Thymus (tissue), 11 donors: Measurements from ENCODE around the gene RSRC1. TPM values are rescaled to one million over a fixed set of nuclear protein-coding genes. Genes with fewer than 3 reads are reported as not detected.

ENCODE experiments used
- DNase-seq, 9 donors: peaks; one replicate each; pipeline ENCODE4 v3.0.0-alpha.2; 2013; ENCODE audit warnings: low spot score in 9 of 9, low read depth in 6 of 9, missing footprints in 1 of 9
- H3K27ac ChIP-seq, 2 donors: one replicate each; pipeline ENCODE4 v1.5.1; 2013; ENCODE audit warnings: control low read depth in 1 of 2, low read depth in 1 of 2, low read length in 1 of 2, mild to moderate bottlenecking in 1 of 2, moderate library complexity in 1 of 2
- H3K27me3 ChIP-seq, 2 donors: one replicate each; pipeline ENCODE4 v1.5.1; 2013; ENCODE audit warnings: low read length in 1 of 2; ENCODE audit not compliant: control insufficient read depth in 2 of 2, insufficient read depth in 1 of 2
- H3K36me3 ChIP-seq, 2 donors: one replicate each; pipeline ENCODE4 v1.5.1; 2013; ENCODE audit warnings: low read length in 1 of 2, mild to moderate bottlenecking in 1 of 2, moderate library complexity in 1 of 2; ENCODE audit not compliant: control insufficient read depth in 2 of 2, insufficient read depth in 2 of 2
- H3K4me1 ChIP-seq, 2 donors: one replicate each; pipeline ENCODE4 v1.5.1; 2013; ENCODE audit warnings: low read length in 2 of 2; ENCODE audit not compliant: control insufficient read depth in 2 of 2, insufficient read depth in 2 of 2
- H3K4me3 ChIP-seq, 2 donors: one replicate each; pipeline ENCODE4 v1.5.1; 2013; ENCODE audit warnings: low read length in 2 of 2, control low read depth in 1 of 2, mild to moderate bottlenecking in 1 of 2
- H3K9me3 ChIP-seq, 2 donors: one replicate each; pipeline ENCODE4 v1.5.1; 2013; ENCODE audit warnings: low read length in 1 of 2, mild to moderate bottlenecking in 1 of 2; ENCODE audit not compliant: control insufficient read depth in 2 of 2, insufficient read depth in 1 of 2
- WGBS: extraction: QIAGEN DNeasy Blood & Tissue Kit; methylation state at CpG from one replicate; pipeline ENCODE4 v1.1.7; 2013; 5-methylcytosine and 5-hydroxymethylcytosine counted together
- polyA plus RNA-seq: library from polyadenylated mRNA; stranded (reverse); fragments of 200-250 nt; gene quantifications from one replicate; pipeline ENCODE4 v1.2.3, GENCODE V29; 2013
- total RNA-seq: library from RNA; stranded (reverse); fragments of 120-200 nt; gene quantifications from one replicate; pipeline ENCODE4 v1.2.4, GENCODE V29; 2013
- donor health status: healthy.

The RSRC1 gene
- total and polyA plus RNA-seq, 2 donors: 19.4 to 44.3 TPM

GRCh38 chr3:158359339-158359738 lies 249.4 kb downstream of the RSRC1 start:
- DNase-seq: no peak
- no peaks in the 10 kb centered on the region for H3K36me3 ChIP-seq
- 90% methylated on average over 6 of the region's 6 CpGs for WGBS
- H3K4me1 ChIP-seq: no peaks in the 10 kb centered on the region
- no peak overlapping the region for H3K4me3 ChIP-seq
- no peaks in the 10 kb centered on the region for H3K27me3 ChIP-seq
- peaks cover 1 to 21% of the 10 kb centered on the region in 2 donors for H3K9me3 ChIP-seq
- no peak overlapping the region for H3K27ac ChIP-seq

- Histone ChIP-seq H3K27ac (no peak overlapping the region), H3K36me3 (no peaks in the 10 kb centered on the region), H3K4me3 (no peak overlapping the region), H3K27me3 (no peaks in the 10 kb centered on the region), H3K9me3 (peaks cover 1 to 21% of the 10 kb centered on the region in 2 donors), H3K4me1 (no peaks in the 10 kb centered on the region)
- DNase-seq: no peak
- 93% methylated on average over 11 of the region's 11 CpGs for WGBS
Observed at GRCh38 chr3:158360756-158361448, 251.0 kb downstream of the RSRC1 start.

- H3K4me3 ChIP-seq: no peak overlapping the region
- H3K9me3 ChIP-seq: no peaks in the 10 kb centered on the region
- no peaks in the 10 kb centered on the region for H3K36me3 ChIP-seq
- H3K27me3 ChIP-seq: no peaks in the 10 kb centered on the region
- no peak overlapping the region for H3K27ac ChIP-seq
- no peaks in the 10 kb centered on the region for H3K4me1 ChIP-seq
- no peak for DNase-seq
- WGBS: 98% methylated on average over 2 of the region's 2 CpGs
Observed at GRCh38 chr3:158368271-158368670, 258.4 kb downstream of the RSRC1 start.

- no peak for DNase-seq
- H3K9me3 ChIP-seq: no peaks in the 10 kb centered on the region
- no peak overlapping the region for H3K4me3 ChIP-seq
- H3K36me3 ChIP-seq: no peaks in the 10 kb centered on the region
- H3K27me3 ChIP-seq: no peaks in the 10 kb centered on the region
- H3K27ac ChIP-seq: no peak overlapping the region
- 97% methylated on average over 1 of the region's 1 CpG for WGBS
- no peaks in the 10 kb centered on the region for H3K4me1 ChIP-seq
Observed at GRCh38 chr3:158369279-158369678, 259.4 kb downstream of the RSRC1 start.

GRCh38 chr3:158379517-158379916 lies 269.6 kb downstream of the RSRC1 start:
- 92% methylated on average over 4 of the region's 4 CpGs for WGBS
- H3K27ac ChIP-seq: no peak overlapping the region

GRCh38 chr3:158381262-158381868 lies 271.5 kb downstream of the RSRC1 start:
- WGBS: 98% methylated on average over 2 of the region's 2 CpGs

More at GRCh38 chr3:158379517-158379916, 269.6 kb downstream of the RSRC1 start:
- Histone ChIP-seq H3K9me3 (no peaks in the 10 kb centered on the region), H3K36me3 (no peaks in the 10 kb centered on the region), H3K4me1 (no peaks in the 10 kb centered on the region), H3K27me3 (no peaks in the 10 kb centered on the region), H3K4me3 (no peak overlapping the region)
- DNase-seq: no peak

GRCh38 chr3:158382479-158382878 lies 272.6 kb downstream of the RSRC1 start:
- no peaks in the 10 kb centered on the region for H3K27me3 ChIP-seq
- H3K36me3 ChIP-seq: no peaks in the 10 kb centered on the region
- H3K4me3 ChIP-seq: no peak overlapping the region
- H3K9me3 ChIP-seq: no peaks in the 10 kb centered on the region
- no peaks in the 10 kb centered on the region for H3K4me1 ChIP-seq
- no peak for DNase-seq
- 72% methylated on average over 2 of the region's 2 CpGs for WGBS
- H3K27ac ChIP-seq: no peak overlapping the region

More at GRCh38 chr3:158381262-158381868, 271.5 kb downstream of the RSRC1 start:
- Histone ChIP-seq H3K27me3 (no peaks in the 10 kb centered on the region), H3K4me3 (no peak overlapping the region), H3K27ac (no peak overlapping the region), H3K4me1 (no peaks in the 10 kb centered on the region), H3K9me3 (no peaks in the 10 kb centered on the region), H3K36me3 (no peaks in the 10 kb centered on the region)
- DNase-seq: no peak

- H3K4me3 ChIP-seq: no peak overlapping the region
- H3K27me3 ChIP-seq: no peaks in the 10 kb centered on the region
- DNase-seq: no peak
- 97% methylated on average over 2 of the region's 2 CpGs for WGBS
- H3K4me1 ChIP-seq: no peaks in the 10 kb centered on the region
- no peaks in the 10 kb centered on the region for H3K36me3 ChIP-seq
- H3K9me3 ChIP-seq: no peaks in the 10 kb centered on the region
- no peak overlapping the region for H3K27ac ChIP-seq
Observed at GRCh38 chr3:158384019-158384418, 274.1 kb downstream of the RSRC1 start.

- Histone ChIP-seq H3K9me3 (no peaks in the 10 kb centered on the region), H3K4me3 (no peak overlapping the region), H3K4me1 (no peaks in the 10 kb centered on the region), H3K27me3 (no peaks in the 10 kb centered on the region), H3K36me3 (no peaks in the 10 kb centered on the region), H3K27ac (no peak overlapping the region)
- no peak for DNase-seq
- 98% methylated on average over 2 of the region's 2 CpGs for WGBS
Observed at GRCh38 chr3:158395421-158395820, 285.5 kb downstream of the RSRC1 start.
